Activated T-cell treated with anti-CD3 and anti-CD28 coated beads, Interleukin-2, amount 50 U/mL, for 72 hours (primary cell): ENCODE results near the gene CAPN7. TPM values are rescaled to one million over a fixed set of nuclear protein-coding genes. Genes with fewer than 3 reads are reported as not detected.

Experiments used
- ATAC-seq, 2 donors: fragments of 150-1000 bp; cut with Tn5 transposase; replicated peaks in 1 of 2; 2 replicates each; pipeline ENCODE4 v1.10.0; 2021; ENCODE audit warnings: moderate library complexity in 2 of 2, mild to moderate bottlenecking in 1 of 2
- DNase-seq, 2 donors: peaks; one replicate each; pipeline ENCODE4 v3.0.0; 2021 to 2022; ENCODE audit warnings: mixed read lengths in 1 of 2
- H3K27ac Mint-ChIP-seq: one replicate; pipeline ENCODE4 v1.8.0; 2022; ENCODE audit warnings: mild to moderate bottlenecking, moderate library complexity, mixed read lengths
- H3K27me3 Mint-ChIP-seq: one replicate; pipeline ENCODE4 v1.8.0; 2022; ENCODE audit warnings: low read depth, mixed read lengths
- H3K36me3 Mint-ChIP-seq, 2 donors: one replicate each; pipeline ENCODE4 v1.8.0; 2022; ENCODE audit warnings: mixed read lengths in 2 of 2, mild to moderate bottlenecking in 1 of 2; ENCODE audit not compliant: insufficient read depth in 2 of 2
- H3K4me1 Mint-ChIP-seq: one replicate; pipeline ENCODE4 v1.8.0; 2022; ENCODE audit warnings: low read depth, mixed read lengths
- H3K4me3 Mint-ChIP-seq, 2 donors: one replicate each; pipeline ENCODE4 v1.8.0; 2022; ENCODE audit warnings: mild to moderate bottlenecking in 2 of 2, mixed read lengths in 2 of 2, moderate library complexity in 2 of 2
- H3K9me3 Mint-ChIP-seq, 2 donors: one replicate each; pipeline ENCODE4 v1.8.0; 2022; ENCODE audit warnings: mixed read lengths in 2 of 2
- total RNA-seq, 2 donors: library from RNA; stranded (reverse); gene quantifications; one replicate each; pipeline ENCODE4 v1.2.3, GENCODE V29; 2022

Gene CAPN7
- total RNA-seq, 2 donors from 2014 or later = 26.9 to 29.6 TPM

DNA sequence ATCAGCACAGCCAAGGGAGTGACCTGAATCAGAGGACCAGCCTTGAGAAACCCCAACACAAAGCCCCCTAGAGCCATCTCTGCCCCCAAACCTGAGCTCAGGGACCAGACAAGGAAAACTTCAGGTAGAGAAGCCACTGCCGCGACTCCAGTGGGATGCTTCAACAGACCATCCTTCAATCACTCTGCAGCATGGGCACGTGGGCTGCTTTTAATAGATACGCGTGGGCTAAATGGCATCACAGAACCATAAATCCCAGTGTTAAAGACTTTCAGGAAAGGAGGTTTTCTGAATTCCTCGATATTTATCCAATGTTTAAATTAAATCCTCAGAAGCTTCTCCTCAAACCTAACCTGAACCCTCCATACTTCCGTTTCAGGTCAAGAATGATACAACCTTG, 95.7 kb downstream of the CAPN7 start:
- Mint-ChIP-seq H3K4me1 (peaks cover 40% of the 10 kb centered on the region), H3K27ac (no peak overlapping the region)

More for the DNA sequence above, 95.7 kb downstream of the CAPN7 start:
- DNase-seq (no peak), ATAC-seq (no peak)
- Mint-ChIP-seq H3K27me3 (no peaks in the 10 kb centered on the region), H3K9me3 (peaks cover 0 to 2% of the 10 kb centered on the region in 2 donors), H3K4me3 (no peak overlapping the region), H3K36me3 (peaks cover 4 to 10% of the 10 kb centered on the region in 2 donors)

Other genes with a start within 250 kb of the CAPN7 start
- 10 to 100 TPM; 40.7 to 40.9 TPM for gene MRPS25, start 140.9 kb upstream of the CAPN7 start, total RNA-seq
- 10 to 100 TPM; 13.0 to 15.4 TPM for gene RBSN, start 107.1 kb upstream of the CAPN7 start, total RNA-seq
- 10 to 100 TPM in 1 of 2 donors, 1 to 10 TPM in 1; 7.4 to 19.6 TPM for gene SH3BP5, start 126.3 kb downstream of the CAPN7 start, total RNA-seq
- gene METTL6, start 221.3 kb downstream of the CAPN7 start, total RNA-seq = 10 to 100 TPM; 26.8 to 29.6 TPM
- gene EAF1, start 221.4 kb downstream of the CAPN7 start, total RNA-seq = 10 to 100 TPM; 29.9 to 33.4 TPM